Measurements from ENCODE around the gene MPL.

Gene MPL

DNA sequence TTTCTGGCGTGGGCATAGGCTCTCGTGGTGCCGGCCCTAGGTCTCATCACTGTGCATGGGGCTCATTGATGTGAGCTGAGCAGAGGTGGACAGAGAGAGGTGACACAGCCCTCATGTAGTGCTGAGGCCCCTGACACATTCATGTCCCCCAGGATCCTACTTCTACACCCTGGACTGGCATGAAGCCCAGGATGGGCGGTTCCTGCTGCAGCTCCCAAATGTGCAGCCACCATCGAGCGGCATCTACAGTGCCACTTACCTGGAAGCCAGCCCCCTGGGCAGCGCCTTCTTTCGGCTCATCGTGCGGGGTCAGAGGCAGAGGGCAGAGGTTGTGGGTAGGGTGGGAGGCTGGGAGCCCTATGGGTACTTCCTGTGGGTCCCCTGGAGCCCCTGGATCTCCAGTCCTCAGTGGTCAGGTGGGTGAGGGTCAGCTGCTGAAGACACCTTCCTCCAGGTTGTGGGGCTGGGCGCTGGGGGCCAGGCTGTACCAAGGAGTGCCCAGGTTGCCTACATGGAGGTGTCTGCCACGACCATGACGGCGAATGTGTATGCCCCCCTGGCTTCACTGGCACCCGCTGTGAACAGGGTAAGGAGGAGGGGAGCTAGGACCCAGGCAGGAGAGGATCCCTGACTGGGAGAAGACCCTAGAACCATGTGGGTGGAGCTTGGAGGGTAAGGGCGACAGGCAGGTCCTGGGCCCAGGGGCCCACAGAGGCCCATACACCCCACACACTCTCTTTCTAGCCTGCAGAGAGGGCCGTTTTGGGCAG, 30.7 kb upstream of the MPL start:
- DNase-seq, result no peak

GRCh38 chr1:43307458-43308158, 30.0 kb upstream of the MPL start:
- DNase-seq, result no peak

- DNase-seq, result no peak
Measured at GRCh38 chr1:43308635-43309404, 28.8 kb upstream of the MPL start.

- DNase-seq, result no peak
Measured at GRCh38 chr1:43309405-43310025, 28.1 kb upstream of the MPL start.

DNA sequence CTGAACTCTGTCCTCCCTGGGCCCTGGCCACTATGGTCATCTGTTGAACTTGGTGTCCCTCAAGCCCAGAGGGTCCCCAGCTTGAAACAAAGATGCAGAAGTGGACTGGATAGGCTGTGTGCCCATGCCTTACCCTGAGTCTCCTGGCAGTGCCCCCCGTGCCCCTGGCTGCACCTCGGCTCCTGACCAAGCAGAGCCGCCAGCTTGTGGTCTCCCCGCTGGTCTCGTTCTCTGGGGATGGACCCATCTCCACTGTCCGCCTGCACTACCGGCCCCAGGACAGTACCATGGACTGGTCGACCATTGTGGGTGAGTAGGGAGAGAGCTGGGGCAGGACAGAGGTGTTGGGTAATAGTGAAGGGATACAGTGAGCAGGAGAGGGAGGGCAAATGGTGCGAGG, 26.1 kb upstream of the MPL start:
- DNase-seq, result no peak

- DNase-seq, result no peak
Measured at GRCh38 chr1:43312212-43312623, 25.4 kb upstream of the MPL start.

DNA sequence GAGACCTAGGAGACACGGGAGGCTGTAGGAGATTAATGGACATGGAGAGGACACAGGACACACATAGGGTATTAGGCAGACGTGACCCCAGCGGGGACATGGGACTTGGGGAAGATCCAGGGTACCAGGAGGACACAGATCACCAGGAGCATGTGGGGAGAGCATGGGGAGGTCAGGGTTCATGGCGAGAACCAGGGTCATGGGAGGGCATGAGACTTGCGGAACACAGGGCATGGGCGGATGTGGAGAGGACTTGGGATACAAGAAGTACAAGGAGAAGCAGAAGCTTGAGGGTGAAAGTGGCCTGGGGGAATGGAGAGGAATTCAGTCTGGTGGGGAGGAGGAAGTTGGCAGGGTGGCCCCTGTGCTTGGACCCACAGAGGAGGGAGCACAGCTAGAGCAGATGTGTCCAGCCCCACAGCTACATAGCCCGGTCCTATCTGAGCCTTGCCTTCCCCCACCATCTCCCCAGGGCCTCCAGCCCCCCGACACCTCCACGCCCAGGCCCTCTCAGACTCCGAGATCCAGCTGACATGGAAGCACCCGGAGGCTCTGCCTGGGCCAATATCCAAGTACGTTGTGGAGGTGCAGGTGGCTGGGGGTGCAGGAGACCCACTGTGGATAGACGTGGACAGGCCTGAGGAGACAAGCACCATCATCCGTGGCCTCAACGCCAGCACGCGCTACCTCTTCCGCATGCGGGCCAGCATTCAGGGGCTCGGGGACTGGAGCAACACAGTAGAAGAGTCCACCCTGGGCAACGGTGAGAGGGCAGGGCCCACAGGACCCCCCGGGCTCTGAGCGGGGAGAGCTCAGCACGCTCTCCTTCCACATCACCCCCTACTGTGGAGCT, 24.7 kb upstream of the MPL start:
- DNase-seq, result no peak

DNA sequence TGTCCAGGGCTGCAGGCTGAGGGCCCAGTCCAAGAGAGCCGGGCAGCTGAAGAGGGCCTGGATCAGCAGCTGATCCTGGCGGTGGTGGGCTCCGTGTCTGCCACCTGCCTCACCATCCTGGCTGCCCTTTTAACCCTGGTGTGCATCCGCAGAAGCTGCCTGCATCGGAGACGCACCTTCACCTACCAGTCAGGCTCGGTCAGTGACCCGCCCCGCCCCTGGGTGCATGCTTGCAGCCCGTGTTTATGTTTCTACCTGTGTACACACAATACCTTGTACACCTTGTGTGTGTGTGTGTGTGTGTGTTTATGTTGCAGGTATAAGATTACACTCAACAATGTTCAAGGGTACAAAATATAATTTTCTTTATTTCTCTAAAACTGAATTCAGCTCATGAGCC, 23.8 kb upstream of the MPL start:
- no peak for DNase-seq

DNA sequence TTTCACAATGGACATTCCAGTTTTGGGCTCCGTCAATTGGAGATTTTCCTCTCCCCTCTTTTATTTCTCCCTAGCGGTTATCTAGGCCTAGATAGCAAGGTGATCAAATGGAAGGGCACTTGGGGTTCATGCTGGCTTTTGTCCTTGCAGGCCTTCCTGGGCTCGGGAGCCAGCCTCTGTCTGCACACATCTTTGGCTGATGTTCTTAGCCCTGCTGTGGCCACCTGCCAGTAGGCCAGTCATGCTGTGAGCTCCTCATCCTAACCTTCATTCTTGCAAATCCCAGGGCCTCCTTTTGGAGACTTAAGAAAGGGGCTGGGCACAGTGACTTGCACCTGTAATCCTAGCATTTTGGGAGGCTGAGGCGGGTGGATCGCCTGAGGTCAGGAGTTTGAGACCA, 23.4 kb upstream of the MPL start:
- no peak for DNase-seq

GRCh38 chr1:43315481-43315880, 22.1 kb upstream of the MPL start:
- no peak for DNase-seq

DNA sequence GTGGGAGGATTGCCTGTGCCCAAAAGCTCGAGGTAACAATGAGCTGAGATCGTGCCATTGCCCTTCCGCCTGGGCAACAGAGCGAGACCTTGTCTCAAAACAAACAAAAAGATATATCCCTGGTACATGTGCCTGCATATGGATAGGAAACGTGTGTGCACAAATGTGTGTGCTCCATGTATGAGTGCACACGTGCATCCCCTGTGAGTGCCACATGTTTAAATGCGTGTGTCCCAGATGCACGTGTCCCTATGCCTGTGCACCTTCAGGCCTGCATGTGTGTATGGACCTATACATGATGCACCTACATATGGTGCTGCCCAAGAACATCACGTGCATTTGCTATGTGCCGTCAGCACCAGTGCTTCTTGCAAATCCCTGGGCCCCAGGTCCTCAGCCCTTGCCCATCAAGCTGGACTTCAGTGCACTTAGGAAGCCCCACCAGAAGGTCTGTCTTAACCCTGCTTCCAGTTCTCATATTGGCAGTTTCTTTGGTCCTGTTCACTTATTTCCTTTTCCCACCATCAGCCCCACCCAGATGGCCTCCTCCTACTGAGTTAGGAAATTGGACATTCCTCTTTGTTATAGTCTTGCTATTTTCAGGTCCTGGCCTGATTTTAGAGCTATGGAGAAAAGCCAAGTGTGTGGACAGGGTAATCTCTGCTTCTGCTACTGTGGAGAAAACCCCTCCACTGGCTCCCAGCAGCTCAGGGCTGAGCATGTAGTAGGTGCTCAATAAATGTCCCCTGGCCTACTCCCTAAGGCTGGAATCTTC, 21.5 kb upstream of the MPL start:
- DNase-seq, result no peak

DNA sequence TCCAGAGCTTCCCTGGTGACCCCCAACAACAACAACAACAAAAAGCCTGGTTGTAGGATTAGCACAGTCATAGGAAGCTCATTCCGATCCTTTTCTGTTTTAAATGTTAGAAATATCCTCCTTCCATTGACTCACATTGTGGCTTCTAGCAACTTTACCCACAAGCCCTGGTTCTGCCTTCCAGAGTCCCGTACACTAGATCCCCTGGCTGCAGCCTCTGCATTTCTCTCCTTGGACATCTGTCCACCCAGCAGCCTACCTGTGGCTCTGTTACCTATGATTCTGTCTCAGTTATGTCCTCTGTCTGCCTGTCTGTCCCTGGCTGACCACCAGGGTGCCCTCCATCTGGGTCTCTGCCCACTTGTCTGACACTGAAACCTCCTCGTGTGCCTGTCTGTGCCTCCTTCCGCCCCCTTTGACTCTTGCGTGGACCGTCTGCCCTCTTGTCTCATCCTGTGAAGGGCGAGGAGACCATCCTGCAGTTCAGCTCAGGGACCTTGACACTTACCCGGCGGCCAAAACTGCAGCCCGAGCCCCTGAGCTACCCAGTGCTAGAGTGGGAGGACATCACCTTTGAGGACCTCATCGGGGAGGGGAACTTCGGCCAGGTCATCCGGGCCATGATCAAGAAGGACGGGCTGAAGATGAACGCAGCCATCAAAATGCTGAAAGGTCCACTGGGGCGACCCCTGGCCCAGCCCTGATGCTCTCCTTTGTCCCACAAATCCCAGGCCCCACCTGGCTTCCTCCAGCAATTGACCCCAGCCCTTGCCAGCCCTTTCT, 20.7 kb upstream of the MPL start:
- no peak for DNase-seq

DNA sequence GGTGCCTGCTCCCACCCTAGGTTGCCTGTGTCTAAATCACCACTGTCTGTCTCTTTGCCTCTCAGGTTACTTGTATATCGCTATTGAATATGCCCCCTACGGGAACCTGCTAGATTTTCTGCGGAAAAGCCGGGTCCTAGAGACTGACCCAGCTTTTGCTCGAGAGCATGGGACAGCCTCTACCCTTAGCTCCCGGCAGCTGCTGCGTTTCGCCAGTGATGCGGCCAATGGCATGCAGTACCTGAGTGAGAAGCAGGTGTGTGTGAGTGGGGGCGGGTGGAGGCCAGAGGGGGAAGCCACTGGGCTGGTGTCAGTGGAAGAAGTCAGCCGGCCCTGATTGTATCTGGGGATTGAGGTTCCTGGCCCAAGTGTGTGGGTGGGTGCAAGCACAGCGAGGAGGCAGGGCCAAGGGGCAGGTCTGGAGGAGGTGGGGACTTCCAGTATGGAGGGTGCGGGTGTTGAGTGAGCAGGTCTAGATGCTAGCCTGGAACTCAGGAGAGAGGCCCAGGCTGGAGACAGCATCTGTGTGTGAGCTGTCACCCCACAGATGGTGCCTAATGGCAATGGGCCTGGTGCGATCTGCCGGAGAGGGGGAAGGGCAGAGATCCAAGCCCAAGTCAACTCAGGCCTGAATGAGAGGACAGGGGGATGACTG, 19.7 kb upstream of the MPL start:
- DNase-seq, result no peak

DNA sequence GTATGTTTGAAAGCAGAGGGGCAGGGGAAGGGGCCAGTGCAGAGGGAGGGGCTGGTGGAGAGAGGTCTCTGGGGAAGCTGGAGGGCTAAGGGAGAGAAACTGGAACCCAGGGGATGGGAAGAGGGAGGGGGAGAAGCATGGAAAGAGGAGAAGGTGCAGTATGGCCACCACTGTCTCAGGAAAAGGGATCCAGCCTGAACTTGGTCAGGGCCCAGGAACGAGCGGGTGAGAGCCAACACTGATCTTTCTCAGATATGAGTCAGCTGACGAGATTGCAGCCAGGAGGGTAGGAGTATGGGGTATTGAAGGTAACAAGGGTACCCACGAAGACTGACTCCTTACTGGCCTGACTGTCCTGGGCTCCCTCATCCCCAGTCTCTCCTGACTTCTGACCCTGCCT, 18.8 kb upstream of the MPL start:
- DNase-seq, result no peak

- DNase-seq, result no peak
Measured at GRCh38 chr1:43319288-43319687, 18.3 kb upstream of the MPL start.

- DNase-seq, result no peak
Measured at GRCh38 chr1:43319766-43320165, 17.9 kb upstream of the MPL start.

DNA sequence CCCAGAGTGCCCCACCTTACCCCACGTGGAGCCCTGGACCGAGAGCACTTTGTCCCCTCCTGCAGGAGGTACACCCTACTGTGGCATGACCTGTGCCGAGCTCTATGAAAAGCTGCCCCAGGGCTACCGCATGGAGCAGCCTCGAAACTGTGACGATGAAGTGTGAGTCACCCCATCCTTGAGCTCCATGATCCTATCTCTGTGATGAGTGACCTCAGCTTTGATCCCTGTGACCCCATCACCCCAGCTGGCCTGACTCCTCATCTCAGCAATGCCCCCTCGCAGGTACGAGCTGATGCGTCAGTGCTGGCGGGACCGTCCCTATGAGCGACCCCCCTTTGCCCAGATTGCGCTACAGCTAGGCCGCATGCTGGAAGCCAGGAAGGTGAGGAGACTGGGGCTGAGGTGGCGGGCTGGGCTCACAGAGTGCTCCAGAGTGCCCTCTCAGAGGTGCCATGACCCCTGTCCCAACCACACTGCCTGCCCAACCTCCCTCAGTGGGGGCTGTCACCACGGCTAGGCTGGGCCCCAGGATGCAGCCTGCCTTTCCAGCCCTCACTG, 16.2 kb upstream of the MPL start:
- DNase-seq, result no peak

DNA sequence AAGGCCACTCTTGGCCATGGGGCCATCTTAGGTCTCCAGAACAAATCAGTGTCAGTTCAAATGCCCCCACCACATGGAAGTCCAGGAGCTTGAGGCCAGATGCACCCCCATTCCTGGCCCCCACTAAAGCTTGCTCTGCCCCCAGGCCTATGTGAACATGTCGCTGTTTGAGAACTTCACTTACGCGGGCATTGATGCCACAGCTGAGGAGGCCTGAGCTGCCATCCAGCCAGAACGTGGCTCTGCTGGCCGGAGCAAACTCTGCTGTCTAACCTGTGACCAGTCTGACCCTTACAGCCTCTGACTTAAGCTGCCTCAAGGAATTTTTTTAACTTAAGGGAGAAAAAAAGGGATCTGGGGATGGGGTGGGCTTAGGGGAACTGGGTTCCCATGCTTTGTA, 15.1 kb upstream of the MPL start:
- DNase-seq, result no peak

DNA sequence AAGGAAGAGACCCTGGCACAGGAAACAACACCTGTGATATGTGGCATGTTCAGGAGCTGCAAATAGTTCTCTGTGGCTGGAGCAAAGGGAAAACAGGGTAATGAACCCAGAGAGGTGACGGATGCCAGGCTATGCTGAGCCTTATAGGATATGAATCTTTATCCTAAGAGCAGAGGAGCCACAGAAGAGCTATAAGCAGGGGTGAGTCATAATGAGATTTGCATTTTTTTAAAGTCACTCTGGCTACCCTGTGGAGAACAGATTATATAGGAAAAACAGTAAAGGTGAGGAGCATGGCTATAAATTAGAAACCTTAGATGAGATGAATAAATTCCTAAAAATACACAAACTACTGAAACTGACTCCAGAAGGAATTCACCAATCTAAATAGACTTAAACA, 12.8 kb upstream of the MPL start:
- DNase-seq, result peak; percentile 13

GRCh38 chr1:43325381-43325780, 12.2 kb upstream of the MPL start:
- DNase-seq, result no peak
